GM10266 (cell line): ENCODE results near the gene NR1H3.

Experiments used
- DNase-seq: peaks from one replicate; pipeline ENCODE4 v3.0.0; 2012; ENCODE audit errors: extremely low spot score
- CTCF ChIP-seq: IDR thresholded peaks from 2 replicates; pipeline ENCODE4 v1.5.1; 2012; ENCODE audit warnings: mild to moderate bottlenecking, low read depth; ENCODE audit not compliant: control insufficient read depth, insufficient read depth; ENCODE audit errors: missing control alignments

The NR1H3 gene

DNA sequence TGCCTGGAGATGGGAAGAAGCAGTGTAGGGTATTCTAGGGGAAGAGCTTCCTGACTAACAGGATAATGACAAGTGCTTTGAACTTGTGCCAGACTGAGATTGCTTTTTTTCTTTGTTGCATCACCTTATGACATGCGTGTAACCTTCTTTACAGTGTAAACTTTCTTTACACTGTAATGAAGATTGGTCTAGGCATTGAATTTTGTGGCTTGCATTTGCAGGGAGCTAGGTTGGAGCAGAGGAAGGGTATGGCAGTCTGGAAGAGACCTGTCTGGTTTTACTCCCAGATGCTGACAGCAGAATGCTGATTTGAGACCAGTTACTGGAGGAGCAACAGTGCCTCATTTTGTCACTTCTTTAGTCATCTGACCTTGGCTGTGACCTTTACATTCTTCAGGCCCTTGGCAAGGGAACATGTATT is 37.4 kb upstream of the NR1H3 start:
- TF ChIP-seq CTCF = no peak
- no peak for DNase-seq

- no peak for DNase-seq
- no peak for TF ChIP-seq CTCF
Measured at GRCh38 chr11:47222696-47223095, 35.1 kb upstream of the NR1H3 start.

GRCh38 chr11:47225552-47226400 is 32.0 kb upstream of the NR1H3 start:
- TF ChIP-seq CTCF = no peak
- no peak for DNase-seq

- TF ChIP-seq CTCF = no peak
- DNase-seq = no peak
Measured at GRCh38 chr11:47229161-47229560, 28.6 kb upstream of the NR1H3 start.

DNA sequence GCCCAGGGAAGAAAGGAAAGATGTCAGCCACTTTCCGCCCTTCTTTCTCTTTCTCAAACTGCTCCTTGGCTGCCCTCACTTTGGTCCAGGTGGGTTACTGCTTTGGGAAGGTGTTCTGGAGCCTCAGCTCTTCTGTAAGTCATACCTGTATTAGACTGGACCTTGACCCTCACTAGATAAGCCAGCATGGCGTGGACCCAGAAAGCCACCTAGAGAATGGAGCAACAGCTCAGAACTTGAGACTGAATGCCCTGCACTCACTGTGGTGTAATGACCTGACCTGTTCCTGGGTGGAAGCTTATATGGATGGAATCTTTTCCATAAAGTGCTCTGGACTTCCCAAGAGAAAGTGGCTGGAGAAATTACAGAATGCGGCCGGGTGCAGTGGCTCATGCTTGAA is 24.7 kb upstream of the NR1H3 start:
- no peak for DNase-seq
- no peak for TF ChIP-seq CTCF

DNA sequence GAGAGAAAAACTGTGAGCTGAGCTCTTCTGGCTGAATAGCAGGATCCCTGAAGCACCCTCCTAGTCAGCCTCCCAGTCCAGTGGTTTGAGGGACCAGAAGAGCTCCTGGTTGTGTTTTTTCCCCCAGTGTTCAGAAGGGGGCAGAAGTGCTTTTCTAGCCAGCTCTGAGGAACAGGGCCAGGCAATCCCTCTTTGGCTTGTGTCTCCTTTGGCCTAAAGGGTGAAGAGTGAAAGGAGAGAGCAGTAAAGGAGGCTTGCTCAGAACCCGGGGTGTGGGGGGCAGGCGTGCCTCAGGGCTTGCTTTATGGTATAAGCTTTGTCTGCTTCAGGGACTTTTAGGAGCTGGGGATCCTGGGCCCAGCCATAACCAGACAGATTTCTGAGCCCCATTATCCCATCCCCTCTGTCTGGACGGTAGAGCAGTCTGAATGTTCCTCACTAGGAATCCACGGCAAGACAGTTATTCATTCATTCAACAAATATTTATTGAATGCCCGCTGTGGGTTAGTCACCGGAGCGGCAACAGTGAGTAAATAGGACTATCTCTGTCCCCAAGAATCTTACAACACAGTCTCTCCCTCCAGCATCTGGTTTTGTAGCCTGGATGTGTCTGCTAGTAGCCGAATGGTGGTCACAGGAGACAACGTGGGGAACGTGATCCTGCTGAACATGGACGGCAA is 23.7 kb upstream of the NR1H3 start:
- DNase-seq = no peak

More for the DNA sequence above, 23.7 kb upstream of the NR1H3 start:
- TF ChIP-seq CTCF = peak; percentile 5
